Measurements from ENCODE around the gene CIAO3. TPM values are rescaled to one million over a fixed set of nuclear protein-coding genes. Genes with fewer than 3 reads are reported as not detected.

Gene CIAO3
- total and polyA plus RNA-seq, 2 donors (not counting 1 experiment from before 2014, with no cell fraction given) = 59.4 to 68.4 TPM

GRCh38 chr16:787978-788398, 47.2 kb upstream of the CIAO3 start, which contains the start of gene RPUSD1:
RPUSD1 (minus strand) TSS chr16:788381; CDS start chr16:787737, 644 bp downstream.
- ChIA-PET POLR2A (interaction anchor here (0.5 to 1.1 kb wide), 2 partner anchors 47 to 257 kb away, joined by 3 read pairs; partner anchors contain the start of gene CIAO3), CTCF (interaction anchor here (1.2 to 7.4 kb wide), 2 partner anchors 39 to 75 kb away, joined by 4 to 94 read pairs; partner anchors contain the start of gene METRN)
- Histone ChIP-seq H3K79me2 (ENCODE audit: control insufficient read depth, insufficient read depth, low read length) (peaks cover 11% of the 10 kb centered on the region), H3K9ac (ENCODE audit: low read length) (peak within 1 kb of the TSS; percentile 92), H4K20me1 (ENCODE audit: control insufficient read depth, insufficient read depth, low read length, poor library complexity, severe bottlenecking) (peaks cover 31% of the 10 kb centered on the region), H2AFZ (ENCODE audit: insufficient read depth, low read depth, low read length, poor library complexity, severe bottlenecking) (peak within 1 kb of the TSS; percentile 94), H3K9me3 (ENCODE audit: control extremely low read depth in 1 of 3, control insufficient read depth in 2 of 3, insufficient read depth in 1 of 3, low read length in 2 of 3) (no peaks in the 10 kb centered on the region), H3K4me2 (replicated peaks; ENCODE audit: low read depth, low read length, poor library complexity, severe bottlenecking) (peak within 1 kb of the TSS; percentile 100), H3K4me1 (ENCODE audit: control insufficient read depth in 2 of 2, insufficient read depth in 2 of 2, low read length in 2 of 2) (peaks cover 13 to 24% of the 10 kb centered on the region in 2 donors), H3K27me3 (replicated peaks in 1 of 4; ENCODE audit: control extremely low read depth in 1 of 4, control insufficient read depth in 3 of 4, insufficient read depth in 4 of 4, low read length in 3 of 4) (peaks cover 0 to 4% (median 0%) of the 10 kb centered on the region in 4 experiments), H3K27ac (ENCODE audit: low read length in 2 of 2) (peak within 1 kb of the TSS in 1 of 2 donors; percentile 68), H3K4me3 (ENCODE audit: control extremely low read depth in 1 of 5, extremely low read depth in 1 of 5, insufficient read depth in 1 of 5, low read depth in 2 of 5, low read length in 4 of 5) (peak within 1 kb of the TSS; percentile 15 to 86 (median 81)), H3K36me3 (replicated peaks in 1 of 2; ENCODE audit: control extremely low read depth in 1 of 2, control insufficient read depth in 1 of 2, extremely low read depth in 1 of 2, insufficient read depth in 2 of 2, low read length in 1 of 2) (peaks cover 0 to 8% of the 10 kb centered on the region in 2 experiments)
- Mint-ChIP-seq H3K27ac (peak within 1 kb of the TSS; percentile 76), H3K9me3 (ENCODE audit: insufficient read depth) (no peaks in the 10 kb centered on the region), H3K4me1 (peaks cover 7% of the 10 kb centered on the region), H3K27me3 (no peaks in the 10 kb centered on the region), H3K4me3 (peak within 1 kb of the TSS; percentile 86)
- WGBS (ENCODE audit: insufficient coverage) = under 1% methylated on average over 45 of the region's 45 CpGs
- DNase-seq (no peak), ATAC-seq (ENCODE audit: low read depth) (peak; percentile 5)
- no peak for TF ChIP-seq EZH2 (IDR thresholded peaks at IDR 0.05; ENCODE audit: borderline replicate concordance, insufficient read depth, low read depth, low read length, poor library complexity, severe bottlenecking)
- no peak for TF ChIP-seq CTCF (IDR thresholded peaks at IDR 0.05)
- intact Hi-C loops (cut with micrococcal nuclease) = loop anchor here (1.0 kb wide), 3 partner anchors 19 to 61 kb away; partner anchors contain the start of gene HAGHL

GRCh38 chr16:787321-787966, 46.6 kb upstream of the CIAO3 start:
- Histone ChIP-seq H3K27ac (ENCODE audit: low read length in 2 of 2) (peak overlapping the region in 1 of 2 donors; percentile 41), H3K9me3 (ENCODE audit: control extremely low read depth in 1 of 3, control insufficient read depth in 2 of 3, insufficient read depth in 1 of 3, low read length in 2 of 3) (no peaks in the 10 kb centered on the region), H3K9ac (ENCODE audit: low read length) (peak overlapping the region; percentile 92), H3K27me3 (replicated peaks in 1 of 4; ENCODE audit: control extremely low read depth in 1 of 4, control insufficient read depth in 3 of 4, insufficient read depth in 4 of 4, low read length in 3 of 4) (peaks cover 0 to 9% (median 0%) of the 10 kb centered on the region in 4 experiments), H3K36me3 (replicated peaks in 1 of 2; ENCODE audit: control extremely low read depth in 1 of 2, control insufficient read depth in 1 of 2, extremely low read depth in 1 of 2, insufficient read depth in 2 of 2, low read length in 1 of 2) (peaks cover 0 to 8% of the 10 kb centered on the region in 2 experiments), H3K4me3 (ENCODE audit: control extremely low read depth in 1 of 5, extremely low read depth in 1 of 5, insufficient read depth in 1 of 5, low read depth in 2 of 5, low read length in 4 of 5) (peak overlapping the region; percentile 8 to 85 (median 81)), H3K4me2 (replicated peaks; ENCODE audit: low read depth, low read length, poor library complexity, severe bottlenecking) (peak overlapping the region; percentile 100), H3K4me1 (ENCODE audit: control insufficient read depth in 2 of 2, insufficient read depth in 2 of 2, low read length in 2 of 2) (peaks cover 13 to 24% of the 10 kb centered on the region in 2 donors), H3K79me2 (ENCODE audit: control insufficient read depth, insufficient read depth, low read length) (peaks cover 11% of the 10 kb centered on the region), H4K20me1 (ENCODE audit: control insufficient read depth, insufficient read depth, low read length, poor library complexity, severe bottlenecking) (peaks cover 31% of the 10 kb centered on the region), H2AFZ (ENCODE audit: insufficient read depth, low read depth, low read length, poor library complexity, severe bottlenecking) (peak overlapping the region; percentile 66)
- POLR2A ChIA-PET = no interaction called here
- DNase-seq (no peak), ATAC-seq (ENCODE audit: low read depth) (no peak)
- TF ChIP-seq EZH2 (IDR thresholded peaks at IDR 0.05; ENCODE audit: borderline replicate concordance, insufficient read depth, low read depth, low read length, poor library complexity, severe bottlenecking) (no peak), CTCF (IDR thresholded peaks at IDR 0.05) (no peak)
- Mint-ChIP-seq H3K27me3 (no peaks in the 10 kb centered on the region), H3K9me3 (ENCODE audit: insufficient read depth) (no peaks in the 10 kb centered on the region), H3K4me1 (peaks cover 7% of the 10 kb centered on the region), H3K4me3 (peak overlapping the region; percentile 86), H3K27ac (peak overlapping the region; percentile 76)
- intact Hi-C loops (cut with micrococcal nuclease) = no loop called here
- WGBS (ENCODE audit: insufficient coverage) = 44% methylated on average over 47 of the region's 47 CpGs
- CTCF ChIA-PET = interaction anchor here (1.0 to 7.4 kb wide), 2 partner anchors 46 to 75 kb away, joined by 4 to 94 read pairs; partner anchors contain the start of gene METRN
